ENCODE results near the gene EVPLL.

DNA sequence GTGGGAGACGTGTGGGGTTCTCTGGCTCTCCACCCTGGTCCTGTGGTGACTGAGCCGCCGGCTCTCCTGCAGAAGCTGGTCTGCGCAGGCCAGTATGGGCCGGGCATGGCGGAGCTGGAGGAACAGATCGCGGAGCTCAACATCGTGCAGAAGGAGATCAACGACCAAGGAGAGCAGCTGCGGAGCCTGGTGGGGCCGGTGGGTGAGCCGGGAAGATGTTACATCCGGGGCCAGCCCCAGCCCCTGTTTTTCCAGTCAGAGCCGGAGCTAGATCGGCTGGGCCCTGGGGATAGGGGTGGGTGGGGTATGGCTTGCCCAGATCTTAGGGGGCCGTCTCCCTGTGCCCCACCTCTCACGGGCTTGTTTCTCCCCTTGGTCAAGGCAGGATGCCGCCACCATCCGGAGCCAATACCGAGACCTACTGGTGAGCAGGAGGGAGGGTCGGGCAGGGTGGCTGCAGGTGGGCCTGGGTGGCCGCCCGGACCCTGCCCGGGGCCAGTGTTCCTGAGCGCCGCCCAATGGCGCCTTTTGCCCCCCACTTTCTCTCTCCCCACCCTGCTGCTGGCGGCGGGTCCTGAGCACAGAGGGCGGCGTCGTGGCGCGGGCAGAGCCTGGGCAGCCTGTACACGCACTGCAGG is 5.0 kb downstream of the EVPLL start:
- TF ChIP-seq, protein P1, sequence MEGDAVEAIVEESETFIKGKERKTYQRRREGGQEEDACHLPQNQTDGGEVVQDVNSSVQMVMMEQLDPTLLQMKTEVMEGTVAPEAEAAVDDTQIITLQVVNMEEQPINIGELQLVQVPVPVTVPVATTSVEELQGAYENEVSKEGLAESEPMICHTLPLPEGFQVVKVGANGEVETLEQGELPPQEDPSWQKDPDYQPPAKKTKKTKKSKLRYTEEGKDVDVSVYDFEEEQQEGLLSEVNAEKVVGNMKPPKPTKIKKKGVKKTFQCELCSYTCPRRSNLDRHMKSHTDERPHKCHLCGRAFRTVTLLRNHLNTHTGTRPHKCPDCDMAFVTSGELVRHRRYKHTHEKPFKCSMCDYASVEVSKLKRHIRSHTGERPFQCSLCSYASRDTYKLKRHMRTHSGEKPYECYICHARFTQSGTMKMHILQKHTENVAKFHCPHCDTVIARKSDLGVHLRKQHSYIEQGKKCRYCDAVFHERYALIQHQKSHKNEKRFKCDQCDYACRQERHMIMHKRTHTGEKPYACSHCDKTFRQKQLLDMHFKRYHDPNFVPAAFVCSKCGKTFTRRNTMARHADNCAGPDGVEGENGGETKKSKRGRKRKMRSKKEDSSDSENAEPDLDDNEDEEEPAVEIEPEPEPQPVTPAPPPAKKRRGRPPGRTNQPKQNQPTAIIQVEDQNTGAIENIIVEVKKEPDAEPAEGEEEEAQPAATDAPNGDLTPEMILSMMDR (conservative IDR thresholded peaks at IDR 0.05; ENCODE audit: low read length) = no peak
- no peak for TF ChIP-seq EZH2phosphoT487 (IDR thresholded peaks at IDR 0.05; ENCODE audit: borderline replicate concordance, low read depth, low read length)

Measured in OCI-LY7 (cell line).